ENCODE data around the gene RPL31. TPM values are rescaled to one million over a fixed set of nuclear protein-coding genes. Genes with fewer than 3 reads are reported as not detected.

Gene RPL31
- total RNA-seq, 4 donors from 2014 or later = 1,010 to 1,120 (median 1,024) TPM

- no peaks in the 10 kb centered on the region for H3K9me3 ChIP-seq
- DNase-seq (ENCODE audit: low spot score in 2 of 2) = no peak
- TF ChIP-seq EP300 (IDR thresholded peaks at IDR 0.05) (no peak), CTCF (IDR thresholded peaks at IDR 0.05) (no peak), POLR2A (IDR thresholded peaks at IDR 0.05) (no peak)
- H3K4me1 ChIP-seq = no peaks in the 10 kb centered on the region
- 92 to 94% methylated on average over 20 to 22 of the region's 22 CpGs for WGBS, 2 donors
- no peak overlapping the region for H3K27ac ChIP-seq
- no peaks in the 10 kb centered on the region for H3K27me3 ChIP-seq
- no peak overlapping the region for H3K4me3 ChIP-seq
- H3K36me3 ChIP-seq = peaks cover 0 to 25% (median 0%) of the 10 kb centered on the region in 3 donors
Measured at GRCh38 chr2:100974712-100975520, 27.2 kb upstream of the RPL31 start.

GRCh38 chr2:100975521-100975785 lies 26.6 kb upstream of the RPL31 start:
- Histone ChIP-seq H3K27ac (no peak overlapping the region), H3K27me3 (no peaks in the 10 kb centered on the region), H3K4me3 (no peak overlapping the region), H3K36me3 (peaks cover 0 to 25% (median 0%) of the 10 kb centered on the region in 3 donors), H3K4me1 (no peaks in the 10 kb centered on the region), H3K9me3 (no peaks in the 10 kb centered on the region)
- TF ChIP-seq POLR2A (IDR thresholded peaks at IDR 0.05) (no peak), EP300 (IDR thresholded peaks at IDR 0.05) (no peak), CTCF (IDR thresholded peaks at IDR 0.05) (no peak)
- whole genome bisulfite sequencing, 2 donors = 96% methylated on average over 7 of the region's 7 CpGs
- no peak for DNase-seq (ENCODE audit: low spot score in 2 of 2)

- 94 to 100% methylated on average over 3 to 6 of the region's 6 CpGs for WGBS, 2 donors
- no peak overlapping the region for H3K4me3 ChIP-seq
Measured at GRCh38 chr2:100976061-100976460, 26.0 kb upstream of the RPL31 start.

DNA sequence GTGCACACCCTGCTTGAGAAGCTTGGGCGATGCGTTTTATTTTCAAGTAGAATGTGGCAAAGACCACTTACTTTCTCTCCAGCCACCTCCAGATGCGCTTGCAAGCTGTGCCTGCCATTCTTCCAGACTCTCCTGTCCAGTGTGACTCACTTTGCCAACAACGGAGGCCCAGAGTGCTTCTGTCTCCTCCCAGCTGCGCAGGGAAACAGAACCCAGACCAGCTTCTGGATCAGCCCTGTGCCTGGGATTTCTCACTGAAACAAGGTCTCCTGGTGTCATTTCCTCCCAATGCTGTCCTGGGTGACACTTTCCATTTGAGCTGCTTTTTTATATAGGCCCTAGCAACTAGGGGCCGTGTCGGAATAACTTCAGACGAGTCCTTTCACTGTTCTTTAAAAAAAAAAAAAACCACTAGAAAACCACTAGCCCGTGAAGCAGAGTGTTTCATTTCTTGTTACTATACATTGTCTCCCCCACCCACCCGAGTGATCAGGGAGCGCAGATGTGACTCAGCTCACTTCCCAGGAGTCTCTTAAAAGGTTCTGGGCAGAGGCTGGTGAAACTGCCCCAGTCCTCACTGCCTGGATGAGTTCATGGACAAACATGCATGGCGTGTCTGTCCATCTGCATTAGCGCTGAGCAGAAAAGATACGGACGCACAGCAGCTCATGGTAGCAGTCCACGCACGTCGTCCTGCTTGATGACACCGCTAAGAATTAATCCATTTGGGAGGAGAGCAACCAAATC lies 25.3 kb upstream of the RPL31 start:
- no peaks in the 10 kb centered on the region for H3K27me3 ChIP-seq
- WGBS, 2 donors = 77 to 83% methylated on average over 19 of the region's 19 CpGs
- no peak overlapping the region for H3K27ac ChIP-seq
- no peak for DNase-seq (ENCODE audit: low spot score in 2 of 2)
- no peaks in the 10 kb centered on the region for H3K9me3 ChIP-seq
- H3K36me3 ChIP-seq = peaks cover 0 to 16% (median 0%) of the 10 kb centered on the region in 3 donors
- no peaks in the 10 kb centered on the region for H3K4me1 ChIP-seq
- TF ChIP-seq POLR2A (IDR thresholded peaks at IDR 0.05) (no peak), CTCF (IDR thresholded peaks at IDR 0.05) (no peak), EP300 (IDR thresholded peaks at IDR 0.05) (no peak)
- no peak overlapping the region for H3K4me3 ChIP-seq

More at GRCh38 chr2:100976061-100976460, 26.0 kb upstream of the RPL31 start:
- no peaks in the 10 kb centered on the region for H3K9me3 ChIP-seq
- H3K27me3 ChIP-seq = no peaks in the 10 kb centered on the region
- no peak overlapping the region for H3K27ac ChIP-seq
- DNase-seq (ENCODE audit: low spot score in 2 of 2) = no peak
- no peaks in the 10 kb centered on the region for H3K4me1 ChIP-seq
- H3K36me3 ChIP-seq = peaks cover 0 to 21% (median 0%) of the 10 kb centered on the region in 3 donors
- TF ChIP-seq EP300 (IDR thresholded peaks at IDR 0.05) (no peak), POLR2A (IDR thresholded peaks at IDR 0.05) (no peak), CTCF (IDR thresholded peaks at IDR 0.05) (no peak)

GRCh38 chr2:100977511-100977910 lies 24.6 kb upstream of the RPL31 start:
- Histone ChIP-seq H3K4me3 (no peak overlapping the region), H3K27ac (no peak overlapping the region), H3K9me3 (no peaks in the 10 kb centered on the region), H3K4me1 (no peaks in the 10 kb centered on the region), H3K27me3 (no peaks in the 10 kb centered on the region), H3K36me3 (peaks cover 0 to 16% (median 0%) of the 10 kb centered on the region in 3 donors)
- no peak for TF ChIP-seq EP300 (IDR thresholded peaks at IDR 0.05)
- no peak for TF ChIP-seq CTCF (IDR thresholded peaks at IDR 0.05)
- TF ChIP-seq POLR2A (IDR thresholded peaks at IDR 0.05) = no peak
- 82 to 84% methylated on average over 12 of the region's 12 CpGs for WGBS, 2 donors
- no peak for DNase-seq (ENCODE audit: low spot score in 2 of 2)
